Neural progenitor cell (in vitro differentiated cells): Measurements from ENCODE around the gene MYCBP. TPM values are rescaled to one million over a fixed set of nuclear protein-coding genes. Genes with fewer than 3 reads are reported as not detected.

ENCODE experiments used
- DNase-seq: peaks from one replicate; pipeline ENCODE4 v3.0.0-alpha.2; 2016; ENCODE audit warnings: low spot score
- H2AFZ ChIP-seq: fragments of 200-600 bp; sonication (generic); replicated peaks from 2 replicates; pipeline ENCODE4 v1.6.1; 2016; ENCODE audit warnings: antibody characterized with exemption
- H3F3A ChIP-seq: fragments of 200-600 bp; sonication (generic); 2 replicates; pipeline ENCODE4 v1.6.1; 2016; ENCODE audit warnings: antibody characterized with exemption, low read depth
- H3K27ac ChIP-seq: fragments of 200-600 bp; sonication (generic); 2 replicates; pipeline ENCODE4 v1.5.1; 2016; ENCODE audit warnings: mild to moderate bottlenecking
- H3K27me3 ChIP-seq: fragments of 200-600 bp; sonication (generic); 2 replicates; pipeline ENCODE4 v1.6.1; 2016; ENCODE audit warnings: mild to moderate bottlenecking, moderate library complexity
- H3K36me3 ChIP-seq: fragments of 200-600 bp; sonication (generic); 2 replicates; pipeline ENCODE4 v1.5.1; 2016
- H3K4me1 ChIP-seq: fragments of 200-600 bp; sonication (generic); 2 replicates; pipeline ENCODE4 v1.6.1; 2016; ENCODE audit warnings: mixed run types
- H3K4me2 ChIP-seq: fragments of 200-600 bp; sonication (generic); 2 replicates; pipeline ENCODE4 v1.6.1; 2016
- H3K4me3 ChIP-seq: fragments of 200-600 bp; sonication (generic); 2 replicates; pipeline ENCODE4 v1.5.1; 2016
- H3K79me2 ChIP-seq: fragments of 200-600 bp; sonication (generic); 2 replicates; pipeline ENCODE4 v1.6.1; 2016; ENCODE audit warnings: low read depth
- H3K9ac ChIP-seq: fragments of 200-600 bp; sonication (generic); 2 replicates; pipeline ENCODE4 v1.6.1; 2016
- H3K9me3 ChIP-seq: fragments of 200-600 bp; sonication (generic); 2 replicates; pipeline ENCODE4 v1.5.1; 2016; ENCODE audit warnings: low read depth
- H4K20me1 ChIP-seq: fragments of 200-600 bp; sonication (generic); 2 replicates; pipeline ENCODE4 v1.6.1; 2016; ENCODE audit warnings: low read depth
- H3K27ac Mint-ChIP-seq: 3 replicates; pipeline ENCODE4 v1.8.0; 2021; ENCODE audit warnings: mixed read lengths
- H3K27me3 Mint-ChIP-seq: 2 replicates; pipeline ENCODE4 v1.8.0; 2022; ENCODE audit warnings: low read depth, mild to moderate bottlenecking, inconsistent platforms, moderate library complexity, mixed read lengths; ENCODE audit not compliant: insufficient read depth
- H3K36me3 Mint-ChIP-seq: 3 replicates; pipeline ENCODE4 v1.8.0; 2021; ENCODE audit warnings: mixed read lengths
- H3K4me1 Mint-ChIP-seq: 3 replicates; pipeline ENCODE4 v1.8.0; 2021; ENCODE audit warnings: mixed read lengths
- H3K4me3 Mint-ChIP-seq: 3 replicates; pipeline ENCODE4 v1.8.0; 2021; ENCODE audit warnings: mild to moderate bottlenecking, moderate library complexity, mixed read lengths
- H3K9me3 Mint-ChIP-seq: 3 replicates; pipeline ENCODE4 v1.8.0; 2020; ENCODE audit warnings: mixed read lengths
- EZH2 ChIP-seq: fragments of 200-600 bp; sonication (generic); IDR thresholded peaks from 2 replicates; pipeline ENCODE4 v1.6.1; 2017; ENCODE audit warnings: antibody characterized with exemption, mild to moderate bottlenecking, moderate library complexity
- EZH2phosphoT487 ChIP-seq: fragments of 200-600 bp; sonication (generic); IDR thresholded peaks from 2 replicates; pipeline ENCODE4 v1.6.1; 2017; ENCODE audit warnings: antibody characterized with exemption
- total RNA-seq: library from RNA; depleted of rRNA; stranded (reverse); fragments of >200 nt; gene quantifications from 2 replicates; pipeline ENCODE4 v1.2.3, GENCODE V29; 2015; ENCODE audit warnings: low replicate concordance
- TF ChIP-seq, protein P1 (sequence below): fragments of 200-600 bp; sonication (generic); IDR thresholded peaks from 2 replicates; pipeline ENCODE4 v1.5.1; 2017; ENCODE audit warnings: antibody characterized with exemption, mild to moderate bottlenecking

The MYCBP gene
- total RNA-seq, 1 donor from 2014 or later = 36.5 TPM

DNA sequence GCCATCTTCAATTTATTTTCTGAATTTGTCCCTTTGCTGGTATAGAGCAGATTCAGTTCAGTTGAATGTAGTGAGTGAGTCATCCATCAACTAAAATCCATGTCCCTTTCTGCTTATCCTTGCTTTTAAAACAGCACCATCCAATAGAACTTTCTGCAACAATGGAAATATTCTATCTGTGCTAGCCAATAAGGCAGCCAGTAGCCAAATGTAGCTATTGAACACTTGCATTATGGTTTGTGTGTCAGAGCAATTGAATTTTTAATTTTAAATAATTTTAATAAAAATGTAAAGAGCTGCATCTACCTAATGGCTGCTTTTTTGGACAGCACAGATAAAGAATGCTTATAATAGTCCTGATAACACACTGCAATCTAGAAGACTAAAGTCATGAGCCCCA is 8.3 kb upstream of the MYCBP start, which contains the start of gene GJA9:
Gene GJA9 (minus strand): TSS at position 101 of the 400 bp plus-strand sequence. CDS start 5,489 bp downstream, outside the sequence.
- no peak for DNase-seq
- Histone ChIP-seq H3K79me2 (no peaks in the 10 kb centered on the region), H3K27ac (no peak within 1 kb of the TSS), H3K9me3 (no peaks in the 10 kb centered on the region), H2AFZ (no peak within 1 kb of the TSS), H3K9ac (no peak within 1 kb of the TSS), H3K4me2 (no peak within 1 kb of the TSS), H3K27me3 (no peaks in the 10 kb centered on the region), H4K20me1 (no peaks in the 10 kb centered on the region), H3K4me1 (no peaks in the 10 kb centered on the region), H3F3A (peaks cover 4% of the 10 kb centered on the region), H3K4me3 (no peak within 1 kb of the TSS), H3K36me3 (no peaks in the 10 kb centered on the region)
- no peak for TF ChIP-seq EZH2
- TF ChIP-seq, protein P1, sequence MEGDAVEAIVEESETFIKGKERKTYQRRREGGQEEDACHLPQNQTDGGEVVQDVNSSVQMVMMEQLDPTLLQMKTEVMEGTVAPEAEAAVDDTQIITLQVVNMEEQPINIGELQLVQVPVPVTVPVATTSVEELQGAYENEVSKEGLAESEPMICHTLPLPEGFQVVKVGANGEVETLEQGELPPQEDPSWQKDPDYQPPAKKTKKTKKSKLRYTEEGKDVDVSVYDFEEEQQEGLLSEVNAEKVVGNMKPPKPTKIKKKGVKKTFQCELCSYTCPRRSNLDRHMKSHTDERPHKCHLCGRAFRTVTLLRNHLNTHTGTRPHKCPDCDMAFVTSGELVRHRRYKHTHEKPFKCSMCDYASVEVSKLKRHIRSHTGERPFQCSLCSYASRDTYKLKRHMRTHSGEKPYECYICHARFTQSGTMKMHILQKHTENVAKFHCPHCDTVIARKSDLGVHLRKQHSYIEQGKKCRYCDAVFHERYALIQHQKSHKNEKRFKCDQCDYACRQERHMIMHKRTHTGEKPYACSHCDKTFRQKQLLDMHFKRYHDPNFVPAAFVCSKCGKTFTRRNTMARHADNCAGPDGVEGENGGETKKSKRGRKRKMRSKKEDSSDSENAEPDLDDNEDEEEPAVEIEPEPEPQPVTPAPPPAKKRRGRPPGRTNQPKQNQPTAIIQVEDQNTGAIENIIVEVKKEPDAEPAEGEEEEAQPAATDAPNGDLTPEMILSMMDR = no peak
- no peak for TF ChIP-seq EZH2phosphoT487
- H3K27me3 Mint-ChIP-seq = no peaks in the 10 kb centered on the region
- H3K9me3 Mint-ChIP-seq = no peaks in the 10 kb centered on the region
- H3K27ac Mint-ChIP-seq = no peak within 1 kb of the TSS
- no peaks in the 10 kb centered on the region for H3K4me1 Mint-ChIP-seq
- no peak within 1 kb of the TSS for H3K4me3 Mint-ChIP-seq
- H3K36me3 Mint-ChIP-seq = no peaks in the 10 kb centered on the region

DNA sequence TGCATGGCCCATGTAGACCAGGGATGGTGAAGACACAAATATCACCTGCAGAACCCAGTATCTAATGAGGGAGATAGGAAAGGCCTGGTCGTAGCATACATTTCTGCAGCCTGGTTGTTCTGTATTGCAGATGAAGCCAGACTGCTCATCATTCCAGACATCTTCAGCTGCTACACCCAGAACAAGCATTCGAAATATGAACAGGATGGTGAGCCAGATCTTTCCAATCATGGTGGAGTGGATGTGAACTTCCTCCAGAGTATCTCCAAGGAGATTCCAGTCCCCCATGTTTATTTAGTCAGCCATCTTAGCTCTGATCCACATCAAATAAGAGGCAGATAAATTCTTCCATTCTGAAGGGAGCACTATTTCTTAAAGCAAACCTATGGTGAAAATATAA is 2.7 kb upstream of the MYCBP start:
- no peak overlapping the region for H3K4me2 ChIP-seq
- Mint-ChIP-seq H3K36me3 (peaks cover 2% of the 10 kb centered on the region), H3K4me1 (peaks cover 18% of the 10 kb centered on the region), H3K4me3 (no peak overlapping the region), H3K27me3 (no peaks in the 10 kb centered on the region), H3K27ac (no peak overlapping the region), H3K9me3 (no peaks in the 10 kb centered on the region)
- no peaks in the 10 kb centered on the region for H3K36me3 ChIP-seq
- peaks cover 34% of the 10 kb centered on the region for H3K79me2 ChIP-seq
- no peaks in the 10 kb centered on the region for H3K9me3 ChIP-seq
- H3K4me3 ChIP-seq = no peak overlapping the region
- peaks cover 9% of the 10 kb centered on the region for H3K4me1 ChIP-seq
- no peaks in the 10 kb centered on the region for H3K27me3 ChIP-seq
- DNase-seq = no peak
- H3K27ac ChIP-seq = no peak overlapping the region
- H2AFZ ChIP-seq = no peak overlapping the region
- H4K20me1 ChIP-seq = peaks cover 12% of the 10 kb centered on the region
- no peak for TF ChIP-seq EZH2
- no peak for TF ChIP-seq EZH2phosphoT487
- TF ChIP-seq, protein P1 = no peak
- peaks cover 13% of the 10 kb centered on the region for H3F3A ChIP-seq
- H3K9ac ChIP-seq = no peak overlapping the region

DNA sequence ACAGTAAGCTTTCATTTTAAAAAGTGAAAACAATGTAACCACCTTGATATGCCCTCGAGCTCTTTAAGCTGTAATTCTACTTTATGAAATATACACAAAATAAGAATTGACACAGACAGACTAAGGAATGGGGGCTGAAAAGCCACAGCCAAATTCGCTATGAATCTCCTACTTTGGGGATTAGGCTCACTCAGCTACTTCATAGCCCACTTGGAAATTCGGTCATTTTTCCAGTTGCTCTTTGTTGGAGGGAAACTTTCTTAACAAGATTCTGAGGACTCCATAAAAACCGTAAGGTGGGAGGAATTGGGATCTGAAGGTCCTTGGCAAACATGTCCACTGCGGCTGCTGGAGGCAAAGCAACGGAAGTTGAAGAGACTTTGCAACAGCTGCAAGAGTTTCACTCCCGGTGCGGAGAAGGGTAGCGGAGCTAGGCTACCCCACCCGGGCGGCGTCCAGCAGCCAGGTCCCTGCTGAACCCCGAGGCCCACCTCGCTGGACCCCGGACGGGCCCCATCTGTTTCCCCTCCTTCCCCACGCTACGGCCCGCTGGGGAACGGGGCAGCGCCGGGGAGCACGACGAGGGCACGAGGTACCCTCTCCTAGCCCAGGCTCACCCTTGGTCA is 634 bp downstream of the MYCBP start:
- Mint-ChIP-seq H3K27me3 (no peaks in the 10 kb centered on the region), H3K4me3 (peak overlapping the region; percentile 96), H3K27ac (no peak overlapping the region), H3K4me1 (peaks cover 18% of the 10 kb centered on the region), H3K36me3 (peaks cover 4% of the 10 kb centered on the region), H3K9me3 (no peaks in the 10 kb centered on the region)
- Histone ChIP-seq H2AFZ (peak overlapping the region; percentile 74), H3K27me3 (no peaks in the 10 kb centered on the region), H3K9ac (peak overlapping the region; percentile 18), H3K9me3 (no peaks in the 10 kb centered on the region), H3K36me3 (no peaks in the 10 kb centered on the region), H3F3A (peaks cover 13% of the 10 kb centered on the region), H3K4me3 (peak overlapping the region; percentile 71), H3K4me1 (peaks cover 9% of the 10 kb centered on the region), H4K20me1 (peaks cover 12% of the 10 kb centered on the region), H3K4me2 (peak overlapping the region; percentile 99), H3K79me2 (peaks cover 39% of the 10 kb centered on the region), H3K27ac (no peak overlapping the region)
- TF ChIP-seq EZH2phosphoT487 = no peak
- TF ChIP-seq, protein P1 = no peak
- TF ChIP-seq EZH2 = no peak
- peak; percentile 38 for DNase-seq
